K562 treated with DMSO at 1 percent for 12 hours (cell line): ENCODE data around the gene MIPOL1. TPM values are rescaled to one million over a fixed set of nuclear protein-coding genes. Genes with fewer than 3 reads are reported as not detected.

ENCODE experiments used
- total RNA-seq: library from RNA; unstranded; fragments of 300-600 nt; gene quantifications from 2 replicates; pipeline ENCODE4 v1.2.3, GENCODE V29; 2022; ENCODE audit not compliant: insufficient read depth

MIPOL1 gene
- total RNA-seq: 2.3 and 8.0 TPM in 2 replicates

GRCh38 chr14:37197421-37198272, at the start of gene MIPOL1:
Gene MIPOL1, plus strand, starts transcription at chr14:37197937. Its CDS starts 49,952 bp downstream, at chr14:37247889.

DNA sequence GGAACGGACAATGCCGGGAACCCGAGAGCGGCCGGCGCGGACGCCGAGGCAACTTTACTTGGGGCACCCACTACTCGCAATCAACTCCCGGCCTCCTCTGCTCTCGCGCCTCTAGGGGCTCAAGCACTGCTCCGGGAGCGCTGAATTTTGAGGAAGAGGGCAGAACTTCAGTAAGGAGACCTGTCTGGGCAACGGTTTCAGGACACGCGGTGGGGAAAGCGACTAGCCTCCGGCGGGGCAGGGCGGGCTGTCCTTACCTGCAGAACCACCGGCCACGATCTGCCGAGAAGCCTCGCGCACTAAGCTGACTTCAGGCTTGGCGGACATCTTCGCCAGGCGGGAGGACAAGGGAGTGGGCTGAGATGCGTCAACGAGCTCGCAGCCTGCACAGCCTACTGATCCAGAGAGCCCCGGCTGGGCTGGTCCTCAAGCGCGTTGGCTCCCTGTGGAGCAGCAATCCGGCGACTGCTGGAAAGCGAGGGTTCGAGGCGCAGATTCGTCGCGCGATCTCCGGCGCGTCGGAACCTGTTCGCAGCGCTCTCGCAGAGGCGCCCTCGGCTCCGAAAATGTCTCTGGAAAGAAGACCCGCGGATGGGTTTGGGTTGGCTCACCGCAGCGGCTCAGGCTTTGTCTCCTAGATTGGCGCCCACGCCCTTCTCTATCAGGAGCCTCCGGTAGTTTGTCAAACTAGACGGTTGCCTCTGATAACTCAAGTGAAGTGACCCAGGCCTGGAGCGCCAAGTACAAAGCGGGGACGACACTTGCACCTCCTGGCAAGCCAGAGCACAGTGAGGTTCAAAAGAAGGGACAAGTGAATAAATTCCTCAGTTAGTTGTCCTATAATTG, 25.5 kb upstream of the MIPOL1 start, which contains the start of gene SLC25A21:
SLC25A21 (minus strand) TSS at position 583 of the 846 bp plus-strand sequence.

GRCh38 chr14:37594971-37595808, 397.5 kb downstream of the MIPOL1 start, which contains the start of the genes FOXA1 and TTC6:
Gene FOXA1, minus strand, starts transcription at chr14:37595249. Its CDS starts 277 bp downstream, at chr14:37594972.
Gene TTC6, plus strand, starts transcription at chr14:37595629. Its CDS starts 26,436 bp downstream, at chr14:37622065.

Other genes with a start within 250 kb of the MIPOL1 start
- gene SLC25A21, start 25.3 kb upstream of the MIPOL1 start, total RNA-seq: 4.9 and 49.4 TPM in 2 replicates